Measurements from ENCODE around the gene PPP6R3. TPM values are rescaled to one million over a fixed set of nuclear protein-coding genes. Genes with fewer than 3 reads are reported as not detected.

Gene PPP6R3
- total RNA-seq, 1 experiment from 2014 or later: 122 TPM

DNA sequence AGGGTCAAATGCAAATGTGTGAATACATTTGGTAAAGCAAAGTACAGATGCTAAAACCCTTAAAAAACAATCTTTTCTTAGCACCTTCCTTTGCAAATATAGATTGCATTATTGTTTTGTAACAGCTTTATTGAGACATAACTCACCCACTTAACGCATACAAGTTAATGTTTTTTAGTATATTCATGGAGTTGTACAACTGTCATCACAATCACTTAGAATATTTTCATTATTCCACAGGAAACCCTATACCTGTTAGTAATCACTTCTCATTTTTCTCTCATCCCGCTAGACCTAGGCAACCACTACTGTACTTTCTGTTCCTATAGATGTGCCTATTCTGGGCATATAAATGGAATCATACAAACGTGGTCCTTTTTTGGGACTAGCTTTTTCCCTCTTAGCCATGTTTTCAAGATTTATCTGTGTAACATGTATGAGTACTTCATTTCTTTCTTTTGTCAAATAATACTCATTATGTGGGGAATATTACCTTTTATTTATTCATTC is 34.7 kb downstream of the PPP6R3 start:
- no peak overlapping the region for H3K27ac Mint-ChIP-seq (ENCODE audit: unreplicated experiment)
- no peak overlapping the region for H3K4me3 Mint-ChIP-seq (ENCODE audit: low read depth, unreplicated experiment)
- intact Hi-C loops (cut with micrococcal nuclease; ENCODE audit: unreplicated experiment): no loop called here
- TF ChIP-seq, protein P1, sequence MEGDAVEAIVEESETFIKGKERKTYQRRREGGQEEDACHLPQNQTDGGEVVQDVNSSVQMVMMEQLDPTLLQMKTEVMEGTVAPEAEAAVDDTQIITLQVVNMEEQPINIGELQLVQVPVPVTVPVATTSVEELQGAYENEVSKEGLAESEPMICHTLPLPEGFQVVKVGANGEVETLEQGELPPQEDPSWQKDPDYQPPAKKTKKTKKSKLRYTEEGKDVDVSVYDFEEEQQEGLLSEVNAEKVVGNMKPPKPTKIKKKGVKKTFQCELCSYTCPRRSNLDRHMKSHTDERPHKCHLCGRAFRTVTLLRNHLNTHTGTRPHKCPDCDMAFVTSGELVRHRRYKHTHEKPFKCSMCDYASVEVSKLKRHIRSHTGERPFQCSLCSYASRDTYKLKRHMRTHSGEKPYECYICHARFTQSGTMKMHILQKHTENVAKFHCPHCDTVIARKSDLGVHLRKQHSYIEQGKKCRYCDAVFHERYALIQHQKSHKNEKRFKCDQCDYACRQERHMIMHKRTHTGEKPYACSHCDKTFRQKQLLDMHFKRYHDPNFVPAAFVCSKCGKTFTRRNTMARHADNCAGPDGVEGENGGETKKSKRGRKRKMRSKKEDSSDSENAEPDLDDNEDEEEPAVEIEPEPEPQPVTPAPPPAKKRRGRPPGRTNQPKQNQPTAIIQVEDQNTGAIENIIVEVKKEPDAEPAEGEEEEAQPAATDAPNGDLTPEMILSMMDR (IDR thresholded peaks at IDR 0.05; ENCODE audit: unreplicated experiment): no peak
- no peaks in the 10 kb centered on the region for H3K9me3 Mint-ChIP-seq (ENCODE audit: low read depth, unreplicated experiment)
- no peaks in the 10 kb centered on the region for H3K27me3 Mint-ChIP-seq (ENCODE audit: unreplicated experiment)
- peaks cover 5% of the 10 kb centered on the region for H3K36me3 Mint-ChIP-seq (ENCODE audit: insufficient read depth, unreplicated experiment)
- no TSS peak for BruUV-seq (replicated peaks)
- peaks cover 9% of the 10 kb centered on the region for H3K4me1 Mint-ChIP-seq (ENCODE audit: low read depth, unreplicated experiment)
- CTCF ChIA-PET: no interaction called here
- no peak for DNase-seq

DNA sequence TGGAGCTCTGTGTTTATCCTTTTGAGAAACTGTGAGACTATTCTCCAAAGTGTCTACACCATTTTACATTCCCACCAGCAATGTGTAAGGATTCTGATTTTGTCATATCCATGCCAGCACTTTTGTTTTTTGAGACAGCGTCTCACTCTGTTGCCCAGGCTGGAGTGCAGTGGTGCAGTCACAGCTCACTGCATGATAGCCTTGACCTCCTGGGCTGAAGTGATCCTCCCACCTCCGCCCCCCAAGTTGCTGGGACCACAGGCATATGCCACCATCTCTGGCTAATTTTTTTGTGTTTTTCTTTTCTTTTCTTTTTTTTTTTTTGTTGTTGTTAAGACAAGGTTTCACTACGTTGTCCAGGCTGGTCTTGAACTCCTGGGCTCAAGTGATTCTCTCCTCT is 35.3 kb downstream of the PPP6R3 start:
- H3K36me3 Mint-ChIP-seq (ENCODE audit: insufficient read depth, unreplicated experiment): peaks cover 5% of the 10 kb centered on the region
- TF ChIP-seq, protein P1 (IDR thresholded peaks at IDR 0.05; ENCODE audit: unreplicated experiment): no peak
- no peak for DNase-seq
- peaks cover 7% of the 10 kb centered on the region for H3K4me1 Mint-ChIP-seq (ENCODE audit: low read depth, unreplicated experiment)
- H3K27ac Mint-ChIP-seq (ENCODE audit: unreplicated experiment): no peak overlapping the region
- H3K27me3 Mint-ChIP-seq (ENCODE audit: unreplicated experiment): no peaks in the 10 kb centered on the region
- H3K9me3 Mint-ChIP-seq (ENCODE audit: low read depth, unreplicated experiment): no peaks in the 10 kb centered on the region
- CTCF ChIA-PET: interaction anchor here (0.9 kb wide), 1 partner anchor 9 kb away, joined by 3 read pairs; no protein-coding TSS in a partner anchor
- no peak overlapping the region for H3K4me3 Mint-ChIP-seq (ENCODE audit: low read depth, unreplicated experiment)
- BruUV-seq (replicated peaks): no TSS peak
- intact Hi-C loops (cut with micrococcal nuclease; ENCODE audit: unreplicated experiment): no loop called here

DNA sequence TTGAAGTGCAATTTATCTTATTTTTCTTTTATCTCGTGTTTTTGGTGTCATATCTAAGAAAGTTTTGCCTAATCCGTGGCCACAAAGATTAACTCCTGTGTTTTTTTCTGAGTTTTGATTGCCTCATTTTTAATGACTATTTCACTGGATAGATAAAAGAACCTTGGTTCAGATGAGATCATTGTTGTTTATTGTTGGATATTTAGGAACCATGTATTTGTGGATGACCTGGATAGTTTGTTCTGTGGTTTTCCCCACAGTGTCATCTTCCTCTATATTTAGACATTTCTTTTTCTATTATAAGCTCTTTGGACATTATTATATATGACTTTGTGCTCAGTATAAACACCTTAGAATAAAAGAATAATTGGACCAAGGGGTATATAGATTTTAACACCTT is 37.2 kb downstream of the PPP6R3 start:
- TF ChIP-seq, protein P1 (IDR thresholded peaks at IDR 0.05; ENCODE audit: unreplicated experiment): no peak
- Mint-ChIP-seq H3K27ac (ENCODE audit: unreplicated experiment) (no peak overlapping the region), H3K36me3 (ENCODE audit: insufficient read depth, unreplicated experiment) (peaks cover 5% of the 10 kb centered on the region), H3K9me3 (ENCODE audit: low read depth, unreplicated experiment) (no peaks in the 10 kb centered on the region), H3K4me3 (ENCODE audit: low read depth, unreplicated experiment) (no peak overlapping the region), H3K4me1 (ENCODE audit: low read depth, unreplicated experiment) (peaks cover 14% of the 10 kb centered on the region), H3K27me3 (ENCODE audit: unreplicated experiment) (no peaks in the 10 kb centered on the region)
- CTCF ChIA-PET: no interaction called here
- intact Hi-C loops (cut with micrococcal nuclease; ENCODE audit: unreplicated experiment): no loop called here
- DNase-seq: no peak
- no TSS peak for BruUV-seq (replicated peaks)

DNA sequence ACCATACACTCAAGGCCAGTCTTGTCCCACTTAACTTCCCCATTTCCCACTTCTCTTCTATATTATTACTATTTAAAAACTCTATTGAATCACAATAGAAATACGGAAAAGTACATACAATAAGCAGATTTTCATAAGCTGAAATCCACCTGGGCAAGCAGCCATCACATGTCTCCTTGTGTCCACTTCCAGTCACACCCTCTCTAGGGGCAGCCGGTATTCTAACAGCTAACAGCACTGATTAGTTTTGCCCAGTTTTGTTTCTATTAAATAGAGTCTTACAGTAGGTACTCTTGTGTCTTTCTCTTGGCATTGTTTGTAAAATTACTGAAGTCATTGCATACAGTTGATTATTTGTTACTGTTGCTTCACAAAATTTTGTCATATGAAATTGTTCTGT is 37.8 kb downstream of the PPP6R3 start:
- Mint-ChIP-seq H3K27me3 (ENCODE audit: unreplicated experiment) (no peaks in the 10 kb centered on the region), H3K9me3 (ENCODE audit: low read depth, unreplicated experiment) (no peaks in the 10 kb centered on the region), H3K4me1 (ENCODE audit: low read depth, unreplicated experiment) (peaks cover 20% of the 10 kb centered on the region), H3K27ac (ENCODE audit: unreplicated experiment) (no peak overlapping the region), H3K36me3 (ENCODE audit: insufficient read depth, unreplicated experiment) (peaks cover 7% of the 10 kb centered on the region), H3K4me3 (ENCODE audit: low read depth, unreplicated experiment) (no peak overlapping the region)
- no TSS peak for BruUV-seq (replicated peaks)
- CTCF ChIA-PET: no interaction called here
- TF ChIP-seq, protein P1 (IDR thresholded peaks at IDR 0.05; ENCODE audit: unreplicated experiment): no peak
- DNase-seq: no peak
- intact Hi-C loops (cut with micrococcal nuclease; ENCODE audit: unreplicated experiment): no loop called here
